ENCODE measurements around the gene ARHGAP27. TPM values are rescaled to one million over a fixed set of nuclear protein-coding genes. Genes with fewer than 3 reads are reported as not detected.

ARHGAP27 gene
- polyA plus RNA-seq, 1 donor (not counting 4 experiments of a cell fraction or from before 2014, with no cell fraction given) = 14.4 TPM

- Histone ChIP-seq H3K9me3 (ENCODE audit: control insufficient read depth, low read depth, low read length) (no peaks in the 10 kb centered on the region), H2AFZ (ENCODE audit: control insufficient read depth, low read length) (no peak overlapping the region), H3K4me1 (ENCODE audit: control insufficient read depth, extremely low read depth, insufficient read depth, low read length) (peaks cover 29% of the 10 kb centered on the region), H3K36me3 (ENCODE audit: control insufficient read depth in 2 of 2, extremely low read depth in 1 of 2, insufficient read depth in 2 of 2, low read length in 2 of 2) (peaks cover 0 to 3% of the 10 kb centered on the region in 2 experiments), H3K9ac (ENCODE audit: control insufficient read depth, extremely low read depth, insufficient read depth, low read length) (peak overlapping the region; percentile 68), H3K4me3 (ENCODE audit: control insufficient read depth in 2 of 3, extremely low read depth in 1 of 3, insufficient read depth in 2 of 3, low read depth in 1 of 3, low read length in 3 of 3) (peak overlapping the region; percentile 37 to 66 (median 49)), H3K27ac (ENCODE audit: control insufficient read depth, insufficient read depth, low read length) (peak overlapping the region; percentile 58), H3K4me2 (ENCODE audit: control insufficient read depth, extremely low read depth, insufficient read depth, low read depth, low read length) (peak overlapping the region; percentile 82), H4K20me1 (ENCODE audit: control insufficient read depth, extremely low read depth, insufficient read depth, low read length) (no peaks in the 10 kb centered on the region), H3K79me2 (ENCODE audit: control insufficient read depth, insufficient read depth, low read length) (peaks cover 14% of the 10 kb centered on the region), H3K9me1 (ENCODE audit: control insufficient read depth, extremely low read depth, insufficient read depth, low read length) (no peaks in the 10 kb centered on the region), H3K27me3 (ENCODE audit: control insufficient read depth, extremely low read depth, insufficient read depth, low read length) (peaks cover 9% of the 10 kb centered on the region)
- TF ChIP-seq CTCF (optimal IDR thresholded peaks at IDR 0.05 in 1 of 3, IDR thresholded peaks at IDR 0.05 in 1 of 3, conservative IDR thresholded peaks at IDR 0.05 in 1 of 3; ENCODE audit: extremely low read depth in 1 of 3, insufficient read depth in 2 of 3, low read length in 3 of 3) (peak; percentile 65 to 72 (median 68)), EZH2 (IDR thresholded peaks at IDR 0.05; ENCODE audit: low read length) (no peak)
- FAIRE-seq (peak; percentile 82), DNase-seq (ENCODE audit: low read depth, low spot score) (peak; percentile 87)
- dilution Hi-C loops (cut with MboI; ENCODE audit: extremely low pct_ligation_motif_present, low sequenced_read_pairs) = no loop called here
Observed at GRCh38 chr17:45425125-45425983, 7.3 kb downstream of the ARHGAP27 start.

- peaks cover 24% of the 10 kb centered on the region for H3K4me1 ChIP-seq (ENCODE audit: control insufficient read depth, extremely low read depth, insufficient read depth, low read length)
- peak overlapping the region; percentile 37 to 66 (median 49) for H3K4me3 ChIP-seq (ENCODE audit: control insufficient read depth in 2 of 3, extremely low read depth in 1 of 3, insufficient read depth in 2 of 3, low read depth in 1 of 3, low read length in 3 of 3)
- peaks cover 5% of the 10 kb centered on the region for H3K27me3 ChIP-seq (ENCODE audit: control insufficient read depth, extremely low read depth, insufficient read depth, low read length)
- no peaks in the 10 kb centered on the region for H3K9me3 ChIP-seq (ENCODE audit: control insufficient read depth, low read depth, low read length)
- peak overlapping the region; percentile 68 for H3K9ac ChIP-seq (ENCODE audit: control insufficient read depth, extremely low read depth, insufficient read depth, low read length)
- TF ChIP-seq CTCF (optimal IDR thresholded peaks at IDR 0.05 in 1 of 3, IDR thresholded peaks at IDR 0.05 in 1 of 3, conservative IDR thresholded peaks at IDR 0.05 in 1 of 3; ENCODE audit: extremely low read depth in 1 of 3, insufficient read depth in 2 of 3, low read length in 3 of 3) = no peak
- no peak for TF ChIP-seq EZH2 (IDR thresholded peaks at IDR 0.05; ENCODE audit: low read length)
- H3K4me2 ChIP-seq (ENCODE audit: control insufficient read depth, extremely low read depth, insufficient read depth, low read depth, low read length) = peak overlapping the region; percentile 82
- no peak overlapping the region for H3K27ac ChIP-seq (ENCODE audit: control insufficient read depth, insufficient read depth, low read length)
- dilution Hi-C loops (cut with MboI; ENCODE audit: extremely low pct_ligation_motif_present, low sequenced_read_pairs) = no loop called here
- FAIRE-seq (no peak), DNase-seq (ENCODE audit: low read depth, low spot score) (no peak)
- no peak overlapping the region for H2AFZ ChIP-seq (ENCODE audit: control insufficient read depth, low read length)
- H3K36me3 ChIP-seq (ENCODE audit: control insufficient read depth in 2 of 2, extremely low read depth in 1 of 2, insufficient read depth in 2 of 2, low read length in 2 of 2) = peaks cover 0 to 3% of the 10 kb centered on the region in 2 experiments
- H3K9me1 ChIP-seq (ENCODE audit: control insufficient read depth, extremely low read depth, insufficient read depth, low read length) = no peaks in the 10 kb centered on the region
- peaks cover 17% of the 10 kb centered on the region for H3K79me2 ChIP-seq (ENCODE audit: control insufficient read depth, insufficient read depth, low read length)
- H4K20me1 ChIP-seq (ENCODE audit: control insufficient read depth, extremely low read depth, insufficient read depth, low read length) = no peaks in the 10 kb centered on the region
Observed at GRCh38 chr17:45424769-45425124, 7.9 kb downstream of the ARHGAP27 start.
